Vagina (tissue), 2 donors: Measurements from ENCODE around the gene CDH19. TPM values are rescaled to one million over a fixed set of nuclear protein-coding genes. Genes with fewer than 3 reads are reported as not detected.

Experiments
- DNase-seq, 2 donors: peaks; one replicate each; pipeline ENCODE4 v3.0.0-alpha.2; 2017; ENCODE audit errors: extremely low spot score in 2 of 2
- H3K27ac ChIP-seq: fragments of 200-600 bp; sonication (generic); one replicate; pipeline ENCODE4 v1.5.1; 2019
- H3K27me3 ChIP-seq: fragments of 200-600 bp; sonication (generic); one replicate; pipeline ENCODE4 v1.5.1; 2019
- H3K36me3 ChIP-seq, 2 donors: fragments of 200-600 bp; sonication (generic); one replicate each; pipeline ENCODE4 v1.5.1; 2017 to 2019
- H3K4me1 ChIP-seq: fragments of 200-600 bp; sonication (generic); one replicate; pipeline ENCODE4 v1.5.1; 2019
- H3K4me3 ChIP-seq, 2 donors: fragments of 200-600 bp; sonication (generic); 1 replicate in 1 of 2; 2 replicates in 1 of 2; pipeline ENCODE4 v1.5.1; 2016 to 2019
- H3K9me3 ChIP-seq: fragments of 200-600 bp; sonication (generic); one replicate; pipeline ENCODE4 v1.5.1; 2019
- CTCF ChIP-seq, 3 experiments: fragments of 450-650 bp in 2 of 3; fragments of 200-600 bp in 1 of 3; sonication (generic) in 1 of 3; IDR thresholded peaks; one replicate each; pipeline ENCODE4 v1.5.1; 2017 to 2019; ENCODE audit warnings: antibody characterized with exemption in 3 of 3, mild to moderate bottlenecking in 2 of 3, moderate library complexity in 2 of 3
- POLR2A ChIP-seq, 2 donors: fragments of 450-650 bp; IDR thresholded peaks; one replicate each; pipeline ENCODE4 v1.6.1; 2017; ENCODE audit warnings: antibody characterized with exemption in 2 of 2, mild to moderate bottlenecking in 2 of 2, moderate library complexity in 2 of 2
- POLR2AphosphoS5 ChIP-seq, 2 donors: sonication (generic); formaldehyde crosslinking; IDR thresholded peaks; one replicate each; pipeline ENCODE4 v1.9.0; 2017; ENCODE audit warnings: antibody characterized with exemption in 2 of 2, mild to moderate bottlenecking in 2 of 2, low read depth in 1 of 2; ENCODE audit not compliant: insufficient read depth in 1 of 2
- intact Hi-C: fragments of 100-400 bp; cut with DNase I; formaldehyde crosslinking; loops from one replicate; pipeline ENCODE4 v1.15.1; 2023
- total RNA-seq: library from RNA; depleted of rRNA; stranded (reverse); fragments of >200 nt; gene quantifications from one replicate; pipeline ENCODE4 v1.2.3, GENCODE V29; 2016

The CDH19 gene
- total RNA-seq, 1 donor from 2014 or later = 18.2 TPM

GRCh38 chr18:66571845-66572244 lies 32.0 kb downstream of the CDH19 start:
- H3K27me3 ChIP-seq = no peaks in the 10 kb centered on the region
- intact Hi-C loops = no loop called here
- H3K27ac ChIP-seq = no peak overlapping the region
- TF ChIP-seq POLR2AphosphoS5 (IDR thresholded peaks at IDR 0.05; ENCODE audit: insufficient read depth in 1 of 2, low read depth in 1 of 2) (no peak), POLR2A (IDR thresholded peaks at IDR 0.05) (no peak), CTCF (IDR thresholded peaks at IDR 0.05) (no peak)
- no peak for DNase-seq
- H3K36me3 ChIP-seq = no peaks in the 10 kb centered on the region
- no peak overlapping the region for H3K4me3 ChIP-seq
- H3K4me1 ChIP-seq = no peaks in the 10 kb centered on the region
- H3K9me3 ChIP-seq = no peaks in the 10 kb centered on the region

- TF ChIP-seq POLR2AphosphoS5 (IDR thresholded peaks at IDR 0.05; ENCODE audit: insufficient read depth in 1 of 2, low read depth in 1 of 2) = no peak
- no peak for TF ChIP-seq POLR2A (IDR thresholded peaks at IDR 0.05)
- no peak for TF ChIP-seq CTCF (IDR thresholded peaks at IDR 0.05)
- H3K9me3 ChIP-seq = no peaks in the 10 kb centered on the region
- DNase-seq = no peak
- no peaks in the 10 kb centered on the region for H3K27me3 ChIP-seq
- no peaks in the 10 kb centered on the region for H3K4me1 ChIP-seq
- intact Hi-C loops = no loop called here
- H3K36me3 ChIP-seq = no peaks in the 10 kb centered on the region
- no peak overlapping the region for H3K4me3 ChIP-seq
- H3K27ac ChIP-seq = no peak overlapping the region
These were observed 37.3 kb downstream of the CDH19 start for GRCh38 chr18:66566616-66567015.

- Histone ChIP-seq H3K4me1 (no peaks in the 10 kb centered on the region), H3K27ac (no peak overlapping the region), H3K9me3 (no peaks in the 10 kb centered on the region), H3K4me3 (no peak overlapping the region), H3K36me3 (no peaks in the 10 kb centered on the region), H3K27me3 (no peaks in the 10 kb centered on the region)
- DNase-seq = no peak
- intact Hi-C loops = no loop called here
- TF ChIP-seq POLR2AphosphoS5 (IDR thresholded peaks at IDR 0.05; ENCODE audit: insufficient read depth in 1 of 2, low read depth in 1 of 2) = no peak
- no peak for TF ChIP-seq POLR2A (IDR thresholded peaks at IDR 0.05)
- no peak for TF ChIP-seq CTCF (IDR thresholded peaks at IDR 0.05)
These were observed 39.7 kb downstream of the CDH19 start for GRCh38 chr18:66564236-66564635.

- no peak overlapping the region for H3K27ac ChIP-seq
- no peak for TF ChIP-seq CTCF (IDR thresholded peaks at IDR 0.05)
- TF ChIP-seq POLR2A (IDR thresholded peaks at IDR 0.05) = no peak
- TF ChIP-seq POLR2AphosphoS5 (IDR thresholded peaks at IDR 0.05; ENCODE audit: insufficient read depth in 1 of 2, low read depth in 1 of 2) = no peak
- H3K9me3 ChIP-seq = no peaks in the 10 kb centered on the region
- H3K4me1 ChIP-seq = no peaks in the 10 kb centered on the region
- H3K27me3 ChIP-seq = no peaks in the 10 kb centered on the region
- H3K4me3 ChIP-seq = no peak overlapping the region
- DNase-seq = no peak
- intact Hi-C loops = no loop called here
- H3K36me3 ChIP-seq = no peaks in the 10 kb centered on the region
These were observed 41.6 kb downstream of the CDH19 start for GRCh38 chr18:66562279-66562678.

GRCh38 chr18:66560094-66560493 lies 43.8 kb downstream of the CDH19 start:
- DNase-seq = no peak
- TF ChIP-seq CTCF (IDR thresholded peaks at IDR 0.05) (no peak), POLR2A (IDR thresholded peaks at IDR 0.05) (no peak), POLR2AphosphoS5 (IDR thresholded peaks at IDR 0.05; ENCODE audit: insufficient read depth in 1 of 2, low read depth in 1 of 2) (no peak)
- no peaks in the 10 kb centered on the region for H3K36me3 ChIP-seq
- intact Hi-C loops = no loop called here
- H3K4me3 ChIP-seq = no peak overlapping the region
- H3K9me3 ChIP-seq = no peaks in the 10 kb centered on the region
- no peaks in the 10 kb centered on the region for H3K4me1 ChIP-seq
- no peak overlapping the region for H3K27ac ChIP-seq
- no peaks in the 10 kb centered on the region for H3K27me3 ChIP-seq
